ENCODE measurements around the gene RBM12. TPM values are rescaled to one million over a fixed set of nuclear protein-coding genes. Genes with fewer than 3 reads are reported as not detected.

The RBM12 gene
- total RNA-seq, 1 donor from 2014 or later, result 42.5 TPM

Other genes starting within 250 kb of the RBM12 start
- 0.17 and 0.56 TPM in 2 replicates for gene GDF5, start 226.7 kb downstream of the RBM12 start, total RNA-seq
- 13.4 and 24.2 TPM in 2 replicates for gene CEP250, start 209.3 kb downstream of the RBM12 start, total RNA-seq
- not detected in 2 replicates for gene C20orf173, start 135.2 kb downstream of the RBM12 start, total RNA-seq
- 256 and 484 TPM in 2 replicates for gene ERGIC3, start 122.8 kb downstream of the RBM12 start, total RNA-seq
- 10.0 and 19.1 TPM in 2 replicates for gene SPAG4, start 49.1 kb downstream of the RBM12 start, total RNA-seq
- 94.5 and 159 TPM in 2 replicates for gene CPNE1, start within 50 bp of the RBM12 start, total RNA-seq
- gene NFS1, start 34.5 kb upstream of the RBM12 start, total RNA-seq, result 12.8 and 28.0 TPM in 2 replicates
- 104 and 241 TPM in 2 replicates for gene ROMO1, start 34.5 kb upstream of the RBM12 start, total RNA-seq
- gene RBM39, start 77.4 kb upstream of the RBM12 start, total RNA-seq, result 250 and 362 TPM in 2 replicates
- gene PHF20, start 107.1 kb upstream of the RBM12 start, total RNA-seq, result 38.4 and 41.5 TPM in 2 replicates